Natural killer cell (primary cell): ENCODE results near the gene FBXL17. TPM values are rescaled to one million over a fixed set of nuclear protein-coding genes. Genes with fewer than 3 reads are reported as not detected.

ENCODE experiments used
- ATAC-seq, 3 donors: fragments of 150-1000 bp in 2 of 3; fragments of 200-7000 bp in 1 of 3; cut with Tn5 transposase; 1 replicate in 1 of 3; 2 replicates in 2 of 3; pipeline ENCODE4 v1.10.0; 2021; ENCODE audit warnings: mild to moderate bottlenecking in 2 of 3, moderate library complexity in 2 of 3
- DNase-seq, 2 donors: peaks; one replicate each; pipeline versions ENCODE4 v3.0.0 to v3.0.0-alpha.2; 2013 to 2021; ENCODE audit warnings: mixed read lengths in 1 of 2
- H3K27ac ChIP-seq: one replicate; pipeline ENCODE4 v1.5.1; 2013; ENCODE audit warnings: mild to moderate bottlenecking, low read length
- H3K27me3 ChIP-seq: one replicate; pipeline ENCODE4 v1.6.1; 2013; ENCODE audit warnings: low read length; ENCODE audit not compliant: control insufficient read depth, insufficient read depth
- H3K36me3 ChIP-seq: one replicate; pipeline ENCODE4 v1.6.1; 2013; ENCODE audit warnings: low read length; ENCODE audit not compliant: control insufficient read depth, insufficient read depth
- H3K4me1 ChIP-seq: one replicate; pipeline ENCODE4 v1.6.1; 2013; ENCODE audit warnings: low read length; ENCODE audit not compliant: control insufficient read depth, insufficient read depth
- H3K4me3 ChIP-seq: one replicate; pipeline ENCODE4 v1.5.1; 2013; ENCODE audit warnings: low read length
- H3K9me3 ChIP-seq: one replicate; pipeline ENCODE4 v1.6.1; 2013; ENCODE audit warnings: low read length; ENCODE audit not compliant: control insufficient read depth, insufficient read depth
- H3K27ac Mint-ChIP-seq, 2 donors: one replicate each; pipeline ENCODE4 v1.8.0; 2022; ENCODE audit warnings: mild to moderate bottlenecking in 2 of 2, mixed read lengths in 2 of 2, moderate library complexity in 1 of 2
- H3K27me3 Mint-ChIP-seq, 2 donors: one replicate each; pipeline ENCODE4 v1.8.0; 2022; ENCODE audit warnings: low read depth in 2 of 2, mixed read lengths in 2 of 2
- H3K36me3 Mint-ChIP-seq: one replicate; pipeline ENCODE4 v1.8.0; 2022; ENCODE audit warnings: mixed read lengths
- H3K4me1 Mint-ChIP-seq, 2 donors: one replicate each; pipeline ENCODE4 v1.8.0; 2022; ENCODE audit warnings: mixed read lengths in 2 of 2
- H3K4me3 Mint-ChIP-seq: one replicate; pipeline ENCODE4 v1.8.0; 2022; ENCODE audit warnings: mild to moderate bottlenecking, moderate library complexity, mixed read lengths
- H3K9me3 Mint-ChIP-seq, 2 donors: one replicate each; pipeline ENCODE4 v1.8.0; 2022; ENCODE audit warnings: mixed read lengths in 2 of 2
- WGBS: methylation state at CpG from one replicate; pipeline ENCODE4 v1.1.7; 2013; ENCODE audit warnings: missing lambda C conversion rate; ENCODE audit not compliant: insufficient coverage; 5-methylcytosine and 5-hydroxymethylcytosine counted together
- intact Hi-C: fragments of 100-400 bp; cut with micrococcal nuclease; formaldehyde crosslinking; loops from one replicate; pipeline ENCODE4 v1.14.2; 2022
- total RNA-seq, 4 donors: library from RNA; stranded (reverse); fragments of 120-200 nt in 1 of 4; gene quantifications; one replicate each; pipeline versions ENCODE4 v1.2.3 to v1.2.4, GENCODE V29; 2013 to 2022
- TF ChIP-seq, protein P1 (sequence below): fragments of 200-600 bp; IDR thresholded peaks from one replicate; pipeline ENCODE4 v1.8.0; 2022; ENCODE audit warnings: antibody characterized with exemption

The FBXL17 gene
- total RNA-seq, 3 donors from 2014 or later (not counting 1 experiment from before 2014, with no cell fraction given), result 34.2 to 46.8 (median 34.9) TPM

DNA sequence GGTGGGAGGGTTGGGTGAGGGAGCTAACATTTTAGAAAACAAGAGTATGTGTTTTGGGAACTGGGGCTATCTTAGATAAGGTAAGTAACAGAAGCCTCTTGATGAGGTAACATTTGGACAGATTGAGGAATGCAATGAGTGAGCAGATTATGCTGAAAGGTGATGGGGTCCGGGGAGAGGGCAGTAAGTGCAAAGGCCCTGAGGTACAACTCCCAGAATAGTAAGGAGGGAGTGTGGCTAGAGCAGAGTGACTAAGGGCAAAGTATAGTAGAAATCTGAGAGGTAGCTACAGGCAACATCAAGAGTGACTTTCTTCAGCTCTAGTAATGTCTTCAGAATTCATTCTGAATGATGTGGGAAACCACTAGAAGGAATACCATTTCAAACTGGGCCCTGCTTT lies 38.9 kb upstream of the FBXL17 start:
- H3K9me3 ChIP-seq, result no peaks in the 10 kb centered on the region
- no peak for ATAC-seq
- no peak overlapping the region for H3K4me3 ChIP-seq
- no peak for DNase-seq
- H3K36me3 ChIP-seq, result no peaks in the 10 kb centered on the region
- H3K27ac ChIP-seq, result no peak overlapping the region
- TF ChIP-seq, protein P1, sequence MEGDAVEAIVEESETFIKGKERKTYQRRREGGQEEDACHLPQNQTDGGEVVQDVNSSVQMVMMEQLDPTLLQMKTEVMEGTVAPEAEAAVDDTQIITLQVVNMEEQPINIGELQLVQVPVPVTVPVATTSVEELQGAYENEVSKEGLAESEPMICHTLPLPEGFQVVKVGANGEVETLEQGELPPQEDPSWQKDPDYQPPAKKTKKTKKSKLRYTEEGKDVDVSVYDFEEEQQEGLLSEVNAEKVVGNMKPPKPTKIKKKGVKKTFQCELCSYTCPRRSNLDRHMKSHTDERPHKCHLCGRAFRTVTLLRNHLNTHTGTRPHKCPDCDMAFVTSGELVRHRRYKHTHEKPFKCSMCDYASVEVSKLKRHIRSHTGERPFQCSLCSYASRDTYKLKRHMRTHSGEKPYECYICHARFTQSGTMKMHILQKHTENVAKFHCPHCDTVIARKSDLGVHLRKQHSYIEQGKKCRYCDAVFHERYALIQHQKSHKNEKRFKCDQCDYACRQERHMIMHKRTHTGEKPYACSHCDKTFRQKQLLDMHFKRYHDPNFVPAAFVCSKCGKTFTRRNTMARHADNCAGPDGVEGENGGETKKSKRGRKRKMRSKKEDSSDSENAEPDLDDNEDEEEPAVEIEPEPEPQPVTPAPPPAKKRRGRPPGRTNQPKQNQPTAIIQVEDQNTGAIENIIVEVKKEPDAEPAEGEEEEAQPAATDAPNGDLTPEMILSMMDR, result no peak
- WGBS, result 90% methylated on average over 1 of the region's 1 CpG
- Mint-ChIP-seq H3K27ac (no peak overlapping the region), H3K27me3 (peaks cover 16 to 26% of the 10 kb centered on the region in 2 donors), H3K9me3 (peaks cover 2 to 5% of the 10 kb centered on the region in 2 donors), H3K36me3 (no peaks in the 10 kb centered on the region), H3K4me3 (no peak overlapping the region), H3K4me1 (no peaks in the 10 kb centered on the region)
- H3K27me3 ChIP-seq, result no peaks in the 10 kb centered on the region
- intact Hi-C loops, result no loop called here
- no peaks in the 10 kb centered on the region for H3K4me1 ChIP-seq

DNA sequence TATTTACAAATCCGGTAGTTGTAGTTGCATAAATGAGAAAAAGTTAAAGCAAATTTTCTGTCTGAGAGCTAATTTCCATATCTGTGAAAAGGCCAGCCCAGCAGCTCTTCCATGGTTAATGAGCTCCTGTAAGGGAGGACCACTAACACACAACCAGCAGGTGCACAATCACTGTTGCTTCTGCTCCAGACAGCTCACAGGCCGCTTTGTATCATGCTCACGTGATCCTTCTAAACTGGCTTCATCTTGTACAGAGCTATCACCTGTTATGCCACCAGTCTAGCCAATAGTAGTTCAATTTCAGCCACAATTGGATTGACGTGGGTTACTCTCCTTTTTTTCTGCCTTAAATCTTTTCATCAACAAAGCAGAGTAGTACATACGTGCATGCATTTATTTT lies 38.3 kb upstream of the FBXL17 start:
- ATAC-seq, result no peak
- Mint-ChIP-seq H3K36me3 (no peaks in the 10 kb centered on the region), H3K4me1 (no peaks in the 10 kb centered on the region), H3K27me3 (peaks cover 12 to 21% of the 10 kb centered on the region in 2 donors), H3K4me3 (no peak overlapping the region), H3K27ac (no peak overlapping the region), H3K9me3 (peaks cover 2 to 5% of the 10 kb centered on the region in 2 donors)
- intact Hi-C loops, result no loop called here
- H3K27ac ChIP-seq, result no peak overlapping the region
- no peaks in the 10 kb centered on the region for H3K9me3 ChIP-seq
- H3K4me3 ChIP-seq, result no peak overlapping the region
- WGBS, result 90% methylated on average over 5 of the region's 5 CpGs
- DNase-seq, result no peak
- H3K4me1 ChIP-seq, result no peaks in the 10 kb centered on the region
- no peaks in the 10 kb centered on the region for H3K36me3 ChIP-seq
- H3K27me3 ChIP-seq, result peaks cover 1% of the 10 kb centered on the region
- TF ChIP-seq, protein P1, result no peak

DNA sequence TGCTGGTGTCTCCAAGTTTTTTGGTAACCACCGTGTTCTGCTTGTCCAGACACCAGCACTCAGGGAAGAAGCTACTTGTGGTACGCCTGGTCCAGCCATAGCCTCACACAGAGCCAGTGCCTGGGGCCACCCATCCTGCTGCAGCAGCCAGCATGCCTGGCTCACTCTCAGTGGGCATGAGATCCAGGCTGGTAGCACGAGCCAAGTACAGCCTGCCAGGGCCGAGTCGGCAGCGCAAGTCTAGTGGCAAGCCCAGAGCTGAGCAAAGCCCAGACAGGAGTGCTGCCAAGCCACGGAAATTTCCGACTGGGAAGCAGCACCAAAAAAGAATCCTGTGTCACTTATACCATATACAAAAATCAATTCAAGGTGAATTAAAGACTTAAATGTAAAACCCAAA lies 36.3 kb upstream of the FBXL17 start:
- Mint-ChIP-seq H3K4me1 (no peaks in the 10 kb centered on the region), H3K36me3 (no peaks in the 10 kb centered on the region), H3K27ac (no peak overlapping the region), H3K27me3 (peaks cover 11 to 16% of the 10 kb centered on the region in 2 donors), H3K4me3 (no peak overlapping the region), H3K9me3 (peaks cover 2% of the 10 kb centered on the region in 2 donors)
- Histone ChIP-seq H3K36me3 (no peaks in the 10 kb centered on the region), H3K4me1 (no peaks in the 10 kb centered on the region), H3K27me3 (peaks cover 3% of the 10 kb centered on the region), H3K9me3 (no peaks in the 10 kb centered on the region), H3K27ac (no peak overlapping the region), H3K4me3 (no peak overlapping the region)
- DNase-seq (no peak), ATAC-seq (no peak)
- WGBS, result 92% methylated on average over 8 of the region's 8 CpGs
- TF ChIP-seq, protein P1, result no peak
- intact Hi-C loops, result no loop called here

DNA sequence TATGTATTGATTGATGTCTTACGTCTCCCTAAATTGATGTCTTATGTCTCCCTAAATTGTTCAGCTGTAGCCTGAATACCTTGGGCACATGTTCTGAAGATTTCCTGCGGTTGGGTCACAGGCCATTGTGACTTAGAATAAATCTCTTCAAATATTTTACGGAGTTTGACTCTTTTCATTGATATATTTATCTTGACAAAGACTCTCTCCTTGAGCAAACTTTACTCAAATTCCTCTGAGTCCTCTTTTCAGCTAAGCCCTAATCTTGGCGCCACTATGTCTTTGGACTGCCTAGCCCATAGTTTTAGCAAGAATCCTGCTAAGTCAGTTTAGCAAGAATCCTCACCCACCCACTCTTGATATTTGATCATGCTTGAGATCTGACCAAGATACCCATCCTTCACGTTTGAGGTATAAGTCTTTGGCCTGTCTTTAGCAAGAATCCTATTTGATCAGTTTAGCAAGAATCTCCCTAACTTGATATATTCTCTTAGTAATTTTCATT lies 35.3 kb upstream of the FBXL17 start:
- Histone ChIP-seq H3K9me3 (no peaks in the 10 kb centered on the region), H3K27me3 (peaks cover 3% of the 10 kb centered on the region), H3K4me3 (no peak overlapping the region), H3K27ac (no peak overlapping the region), H3K4me1 (no peaks in the 10 kb centered on the region), H3K36me3 (no peaks in the 10 kb centered on the region)
- TF ChIP-seq, protein P1, result no peak
- Mint-ChIP-seq H3K4me1 (no peaks in the 10 kb centered on the region), H3K27ac (no peak overlapping the region), H3K36me3 (no peaks in the 10 kb centered on the region), H3K4me3 (no peak overlapping the region), H3K9me3 (peaks cover 2% of the 10 kb centered on the region in 2 donors), H3K27me3 (peaks cover 11 to 16% of the 10 kb centered on the region in 2 donors)
- 91% methylated on average over 5 of the region's 5 CpGs for WGBS
- ATAC-seq (no peak), DNase-seq (no peak)
- intact Hi-C loops, result no loop called here
